IMR-90 (cell line): ENCODE data around the gene SIRT5. TPM values are rescaled to one million over a fixed set of nuclear protein-coding genes. Genes with fewer than 3 reads are reported as not detected.

Experiments used
- ATAC-seq: fragments of 200-7000 bp; cut with Tn5 transposase; 2 replicates; pipeline ENCODE4 v1.9.1; 2020; ENCODE audit warnings: low read depth, mild to moderate bottlenecking, moderate library complexity
- BruUV-seq: library from RNA; stranded (reverse); fragments of 400-500 nt; replicated peaks from 2 replicates; lab custom pipeline; 2021; lab: Mats Ljungman, UMichigan
- CTCF ChIA-PET: fragments of 300-600 bp; formaldehyde crosslinking; extraction: SDS; loops from one replicate; lab custom pipeline; 2021; ENCODE audit warnings: antibody characterized with exemption; lab: Yijun Ruan, JAX
- POLR2A ChIA-PET: fragments of 300-600 bp; sonication (Branson Sonifier 250); formaldehyde crosslinking; loops from one replicate; lab custom pipeline; 2022; ENCODE audit warnings: antibody characterized with exemption; ENCODE audit not compliant: unreplicated experiment; lab: Charles Lee
- DNase-seq: peaks from one replicate; pipeline ENCODE4 v3.0.0; 2013
- H2AFZ ChIP-seq: replicated peaks from 2 replicates; pipeline ENCODE3; 2013; ENCODE audit warnings: low read length, mild to moderate bottlenecking; ENCODE audit not compliant: poor library complexity
- H2AK5ac ChIP-seq: 2 replicates; pipeline ENCODE4 v1.6.1; 2013; ENCODE audit warnings: low read depth, low read length, inconsistent platforms
- H2AK9ac ChIP-seq: replicated peaks from 2 replicates; pipeline ENCODE3; 2013; ENCODE audit warnings: mild to moderate bottlenecking, low read depth, low read length, moderate library complexity; ENCODE audit not compliant: poor library complexity
- H2BK120ac ChIP-seq: 2 replicates; pipeline ENCODE4 v1.6.1; 2013; ENCODE audit warnings: low read depth, low read length, inconsistent platforms
- H2BK15ac ChIP-seq: 3 replicates; pipeline ENCODE4 v1.6.1; 2013; ENCODE audit warnings: low read depth, low read length, inconsistent platforms
- H2BK20ac ChIP-seq: 2 replicates; pipeline ENCODE4 v1.6.1; 2013; ENCODE audit warnings: low read depth, mild to moderate bottlenecking, inconsistent platforms, low read length, moderate library complexity
- H2BK5ac ChIP-seq: 2 replicates; pipeline ENCODE4 v1.6.1; 2013; ENCODE audit warnings: mild to moderate bottlenecking, low read depth, low read length, inconsistent platforms; ENCODE audit not compliant: poor library complexity, severe bottlenecking
- H3K14ac ChIP-seq: replicated peaks from 2 replicates; pipeline ENCODE4 v1.6.1; 2013; ENCODE audit warnings: low read depth, low read length, inconsistent platforms
- H3K18ac ChIP-seq: 2 replicates; pipeline ENCODE4 v1.6.1; 2013; ENCODE audit warnings: low read depth, low read length, control low read depth
- H3K23ac ChIP-seq: 2 replicates; pipeline ENCODE4 v1.6.1; 2013; ENCODE audit warnings: low read depth, low read length, inconsistent platforms
- H3K27ac ChIP-seq: 2 replicates; pipeline ENCODE4 v1.5.1; 2013; ENCODE audit warnings: mild to moderate bottlenecking, control low read depth, low read length; ENCODE audit not compliant: insufficient read depth
- H3K27me3 ChIP-seq: 2 replicates; pipeline ENCODE4 v1.6.1; 2013; ENCODE audit warnings: low read length; ENCODE audit not compliant: control insufficient read depth, insufficient read depth
- H3K36me3 ChIP-seq: 2 replicates; pipeline ENCODE4 v1.6.1; 2013; ENCODE audit warnings: low read length, mixed read lengths; ENCODE audit not compliant: control insufficient read depth, insufficient read depth
- H3K4ac ChIP-seq: 2 replicates; pipeline ENCODE4 v1.6.1; 2013; ENCODE audit warnings: low read depth, low read length, inconsistent platforms
- H3K4me1 ChIP-seq: 2 replicates; pipeline ENCODE4 v1.6.1; 2013; ENCODE audit warnings: low read length, mixed read lengths; ENCODE audit not compliant: control insufficient read depth, insufficient read depth
- H3K4me2 ChIP-seq: 2 replicates; pipeline ENCODE4 v1.6.1; 2013; ENCODE audit warnings: low read depth, mild to moderate bottlenecking, control low read depth, low read length, moderate library complexity
- H3K4me3 ChIP-seq: 2 replicates; pipeline ENCODE4 v1.5.1; 2013; ENCODE audit warnings: low read depth, mild to moderate bottlenecking, control low read depth, low read length, moderate library complexity; ENCODE audit not compliant: insufficient read depth
- H3K56ac ChIP-seq: 2 replicates; pipeline ENCODE4 v1.6.1; 2013; ENCODE audit warnings: low read length, inconsistent platforms; ENCODE audit not compliant: insufficient read depth; ENCODE audit errors: extremely low read depth
- H3K79me1 ChIP-seq, 2 experiments: 2 replicates each; pipeline ENCODE4 v1.6.1; 2013; ENCODE audit warnings: low read length in 2 of 2, inconsistent platforms in 1 of 2, low read depth in 1 of 2
- H3K9ac ChIP-seq: 2 replicates; pipeline ENCODE4 v1.6.1; 2013; ENCODE audit warnings: low read depth, low read length, control low read depth
- H3K9me1 ChIP-seq: 2 replicates; pipeline ENCODE4 v1.6.1; 2013; ENCODE audit warnings: low read length, inconsistent platforms; ENCODE audit not compliant: insufficient read depth
- H3K9me3 ChIP-seq: 2 replicates; pipeline ENCODE4 v1.6.1; 2013; ENCODE audit warnings: low read length; ENCODE audit not compliant: control insufficient read depth, insufficient read depth
- H4K20me1 ChIP-seq: 2 replicates; pipeline ENCODE4 v1.6.1; 2013; ENCODE audit warnings: low read length, inconsistent platforms; ENCODE audit not compliant: insufficient read depth
- H4K5ac ChIP-seq: 2 replicates; pipeline ENCODE4 v1.6.1; 2013; ENCODE audit warnings: mild to moderate bottlenecking, low read depth, low read length, control low read depth
- H4K8ac ChIP-seq, 2 experiments: 2 replicates each; pipeline ENCODE4 v1.6.1; 2013; ENCODE audit warnings: low read depth in 2 of 2, low read length in 2 of 2, control low read depth in 1 of 2, inconsistent platforms in 1 of 2
- H4K91ac ChIP-seq: 2 replicates; pipeline ENCODE4 v1.6.1; 2013; ENCODE audit warnings: low read depth, low read length, inconsistent platforms; ENCODE audit not compliant: insufficient read depth
- RAD21 ChIP-seq: IDR thresholded peaks from 2 replicates; pipeline ENCODE4 v1.6.1; 2012; ENCODE audit warnings: low read length, improper control_type of control experiment
- WGBS, 2 experiments: methylation state at CpG; one replicate each; pipeline versions ENCODE4 v1.1.5 to v1.1.7; 2013; ENCODE audit warnings: missing lambda C conversion rate in 2 of 2; ENCODE audit not compliant: insufficient read length in 1 of 2; ENCODE audit errors: extremely low coverage in 2 of 2; 5-methylcytosine and 5-hydroxymethylcytosine counted together
- dilution Hi-C: fragments of 300-500 bp; cut with HindIII; formaldehyde crosslinking; loops from one replicate; pipeline ENCODE4 v1.14.3; 2018; ENCODE audit warnings: low sequenced_read_pairs; ENCODE audit not compliant: unreplicated experiment
- in situ Hi-C: fragments of 300-500 bp; cut with MboI; formaldehyde crosslinking; loops from 3 replicates; pipeline ENCODE4 v1.14.3; 2019; ENCODE audit warnings: low sequenced_read_pairs, inconsistent platforms, mixed read lengths
- intact Hi-C: fragments of 100-400 bp; cut with micrococcal nuclease; formaldehyde crosslinking; loops from 2 replicates; pipeline ENCODE4 v1.10.0; 2022
- polyA plus RNA-seq, 3 experiments: library from polyadenylated mRNA; depleted of rRNA; stranded (reverse); fragments of >200 nt; gene quantifications; 2 replicates each; pipeline ENCODE4 v1.2.3, GENCODE V29; 2012; ENCODE audit warnings: low replicate concordance in 1 of 3
- total RNA-seq: library from RNA; depleted of rRNA; stranded (reverse); fragments of >200 nt; gene quantifications from 2 replicates; pipeline ENCODE4 v1.2.3, GENCODE V29; 2012
- TF ChIP-seq, protein P1 (sequence below): conservative IDR thresholded peaks from 2 replicates; pipeline ENCODE4 v1.5.1; 2012; ENCODE audit warnings: mild to moderate bottlenecking, low read depth, low read length, improper control_type of control experiment

SIRT5 gene
- total and polyA plus RNA-seq, 2 of the 4 experiments (the other 2 are of a cell fraction), result 4.7 to 5.2 TPM

DNA sequence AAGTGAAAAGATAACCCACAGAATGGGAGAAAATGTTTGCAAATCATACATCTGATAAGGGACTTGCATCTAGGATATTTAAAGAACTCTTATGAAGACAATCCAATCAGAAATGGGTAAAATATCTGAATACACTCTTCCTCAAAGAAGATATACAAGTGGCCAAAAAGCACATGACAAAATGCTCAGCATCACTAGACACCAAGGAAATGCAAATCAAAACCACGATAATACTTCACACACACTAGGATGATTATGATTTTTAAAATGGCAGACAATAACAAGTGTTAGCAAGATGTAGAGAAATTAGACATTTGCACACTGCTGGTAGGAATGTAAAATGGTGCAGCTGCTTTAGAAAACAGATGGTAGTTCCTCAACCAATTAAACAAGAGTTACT, 34.8 kb upstream of the SIRT5 start:
- ATAC-seq (no peak), DNase-seq (no peak)
- Histone ChIP-seq H3K27me3 (peaks cover 4% of the 10 kb centered on the region), H2AK5ac (no peak overlapping the region), H3K4ac (no peak overlapping the region), H3K9me3 (no peaks in the 10 kb centered on the region), H3K9ac (no peak overlapping the region), H3K56ac (no peak overlapping the region), H3K4me3 (no peak overlapping the region), H3K18ac (no peak overlapping the region), H3K79me1 (no peaks in the 10 kb centered on the region), H3K36me3 (no peaks in the 10 kb centered on the region), H4K8ac (no peak overlapping the region), H2BK120ac (no peak overlapping the region), H4K91ac (no peak overlapping the region), H3K4me1 (no peaks in the 10 kb centered on the region), H2BK15ac (no peak overlapping the region), H3K4me2 (no peak overlapping the region), H2AK9ac (no peak overlapping the region), H3K27ac (no peak overlapping the region), H4K5ac (no peak overlapping the region), H2AFZ (no peak overlapping the region), H3K14ac (no peak overlapping the region), H2BK20ac (no peak overlapping the region), H2BK5ac (no peak overlapping the region), H3K9me1 (no peaks in the 10 kb centered on the region), H4K20me1 (no peaks in the 10 kb centered on the region), H3K23ac (no peak overlapping the region)
- WGBS, 2 experiments, result no CpG with 5 or more reads among the region's 1 CpG
- no TSS peak for BruUV-seq
- dilution Hi-C loops, result no loop called here
- TF ChIP-seq, protein P1, sequence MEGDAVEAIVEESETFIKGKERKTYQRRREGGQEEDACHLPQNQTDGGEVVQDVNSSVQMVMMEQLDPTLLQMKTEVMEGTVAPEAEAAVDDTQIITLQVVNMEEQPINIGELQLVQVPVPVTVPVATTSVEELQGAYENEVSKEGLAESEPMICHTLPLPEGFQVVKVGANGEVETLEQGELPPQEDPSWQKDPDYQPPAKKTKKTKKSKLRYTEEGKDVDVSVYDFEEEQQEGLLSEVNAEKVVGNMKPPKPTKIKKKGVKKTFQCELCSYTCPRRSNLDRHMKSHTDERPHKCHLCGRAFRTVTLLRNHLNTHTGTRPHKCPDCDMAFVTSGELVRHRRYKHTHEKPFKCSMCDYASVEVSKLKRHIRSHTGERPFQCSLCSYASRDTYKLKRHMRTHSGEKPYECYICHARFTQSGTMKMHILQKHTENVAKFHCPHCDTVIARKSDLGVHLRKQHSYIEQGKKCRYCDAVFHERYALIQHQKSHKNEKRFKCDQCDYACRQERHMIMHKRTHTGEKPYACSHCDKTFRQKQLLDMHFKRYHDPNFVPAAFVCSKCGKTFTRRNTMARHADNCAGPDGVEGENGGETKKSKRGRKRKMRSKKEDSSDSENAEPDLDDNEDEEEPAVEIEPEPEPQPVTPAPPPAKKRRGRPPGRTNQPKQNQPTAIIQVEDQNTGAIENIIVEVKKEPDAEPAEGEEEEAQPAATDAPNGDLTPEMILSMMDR, result 0 out of 2 replicates have a peak, but pooled peaks have one; percentile 4
- TF ChIP-seq RAD21, result no peak
- intact Hi-C loops, result loop anchor here (2.0 kb wide), 1 partner anchor 53 kb away; the partner anchor contains the start of gene GFOD1
- in situ Hi-C loops, result loop anchor here (5.0 to 25.0 kb wide), 2 partner anchors 197 to 352 kb away; no protein-coding TSS in a partner anchor
- CTCF ChIA-PET, result interaction anchor here (1.1 kb wide), 1 partner anchor 53 kb away, joined by 3 read pairs; no protein-coding TSS in a partner anchor
- POLR2A ChIA-PET, result no interaction called here
